MM.1S (cell line): ENCODE data around the gene DDX28.

Experiments
- DNase-seq: peaks from one replicate; pipeline ENCODE4 v3.0.0-alpha.2; 2015
- H2AFZ ChIP-seq: fragments of 300-600 bp; sonication (generic); 2 replicates; pipeline ENCODE4 v1.6.0; 2016; ENCODE audit warnings: antibody characterized with exemption, low read length
- H3F3A ChIP-seq: fragments of 300-600 bp; sonication (generic); 2 replicates; pipeline ENCODE4 v1.6.1; 2016; ENCODE audit warnings: mild to moderate bottlenecking, antibody characterized with exemption, low read length, moderate library complexity, mixed read lengths; ENCODE audit not compliant: insufficient read depth
- H3K27ac ChIP-seq: fragments of 300-600 bp; sonication (generic); 2 replicates; pipeline ENCODE4 v1.5.1; 2016; ENCODE audit warnings: mild to moderate bottlenecking, low read length
- H3K27me3 ChIP-seq: fragments of 300-600 bp; sonication (generic); replicated peaks from 2 replicates; pipeline ENCODE4 v1.6.0; 2016; ENCODE audit warnings: low read length; ENCODE audit not compliant: insufficient read depth
- H3K36me3 ChIP-seq: fragments of 300-600 bp; sonication (generic); replicated peaks from 2 replicates; pipeline ENCODE4 v1.6.1; 2016; ENCODE audit warnings: mild to moderate bottlenecking, low read length, mixed read lengths; ENCODE audit not compliant: insufficient read depth
- H3K4me1 ChIP-seq: fragments of 300-600 bp; sonication (generic); 2 replicates; pipeline ENCODE4 v1.6.1; 2016; ENCODE audit warnings: low read length, mixed read lengths
- H3K4me2 ChIP-seq: fragments of 300-600 bp; sonication (generic); 2 replicates; pipeline ENCODE4 v1.6.0; 2016; ENCODE audit warnings: low read depth, low read length
- H3K4me3 ChIP-seq: fragments of 300-600 bp; sonication (generic); 2 replicates; pipeline ENCODE4 v1.5.1; 2016; ENCODE audit warnings: low read length, mixed read lengths
- H3K79me2 ChIP-seq: fragments of 300-600 bp; sonication (generic); 2 replicates; pipeline ENCODE4 v1.6.1; 2016; ENCODE audit warnings: mixed run types, low read length, mixed read lengths
- H3K9ac ChIP-seq: fragments of 300-600 bp; sonication (generic); 2 replicates; pipeline ENCODE4 v1.6.1; 2016; ENCODE audit warnings: low read length, mixed read lengths
- H3K9me2 ChIP-seq: fragments of 300-600 bp; sonication (generic); replicated peaks from 2 replicates; pipeline ENCODE4 v1.6.1; 2016; ENCODE audit warnings: mild to moderate bottlenecking, low read length, mixed read lengths; ENCODE audit not compliant: insufficient read depth
- H3K9me3 ChIP-seq: fragments of 300-600 bp; sonication (generic); replicated peaks from 2 replicates; pipeline ENCODE4 v1.6.1; 2016; ENCODE audit warnings: mild to moderate bottlenecking, low read length, mixed read lengths; ENCODE audit not compliant: insufficient read depth
- H4K20me1 ChIP-seq: fragments of 300-600 bp; sonication (generic); 2 replicates; pipeline ENCODE4 v1.6.1; 2016; ENCODE audit warnings: mild to moderate bottlenecking, low read length, moderate library complexity, mixed read lengths; ENCODE audit not compliant: insufficient read depth
- CTCF ChIP-seq: fragments of 300-600 bp; sonication (generic); IDR thresholded peaks from 2 replicates; pipeline ENCODE4 v1.5.1; 2016; ENCODE audit warnings: antibody characterized with exemption, low read length, mixed read lengths
- EZH2 ChIP-seq: fragments of 300-600 bp; sonication (generic); optimal IDR thresholded peaks from 2 replicates; pipeline ENCODE3; 2017; ENCODE audit warnings: low read depth, mild to moderate bottlenecking, antibody characterized with exemption, low read length, mixed read lengths
- EZH2phosphoT487 ChIP-seq: fragments of 300-600 bp; sonication (generic); IDR thresholded peaks from 2 replicates; pipeline ENCODE4 v1.6.1; 2018; ENCODE audit warnings: antibody characterized with exemption, low read length

Gene DDX28

GRCh38 chr16:68055395-68055794, 32.4 kb upstream of the DDX28 start:
- TF ChIP-seq EZH2, result no peak
- H3F3A ChIP-seq, result no peaks in the 10 kb centered on the region
- H3K79me2 ChIP-seq, result no peaks in the 10 kb centered on the region
- DNase-seq, result no peak
- no peak overlapping the region for H3K4me2 ChIP-seq
- H3K9me3 ChIP-seq, result no peaks in the 10 kb centered on the region
- no peaks in the 10 kb centered on the region for H3K27me3 ChIP-seq
- H3K9me2 ChIP-seq, result no peaks in the 10 kb centered on the region
- H3K9ac ChIP-seq, result no peak overlapping the region
- no peak overlapping the region for H3K4me3 ChIP-seq
- H3K4me1 ChIP-seq, result no peaks in the 10 kb centered on the region
- H3K36me3 ChIP-seq, result 0 out of 2 replicates have a peak, but pooled peaks cover 3% of the 10 kb centered on the region
- H4K20me1 ChIP-seq, result no peaks in the 10 kb centered on the region
- no peak overlapping the region for H3K27ac ChIP-seq
- no peak overlapping the region for H2AFZ ChIP-seq

- TF ChIP-seq EZH2 (no peak), EZH2phosphoT487 (no peak), CTCF (no peak)
- Histone ChIP-seq H3K79me2 (no peaks in the 10 kb centered on the region), H3K4me2 (no peak overlapping the region), H3K9me3 (no peaks in the 10 kb centered on the region), H3K9ac (no peak overlapping the region), H3K27ac (no peak overlapping the region), H3K9me2 (no peaks in the 10 kb centered on the region), H3K4me1 (no peaks in the 10 kb centered on the region), H3K4me3 (no peak overlapping the region), H3K36me3 (0 out of 2 replicates have a peak, but pooled peaks cover 3% of the 10 kb centered on the region), H2AFZ (no peak overlapping the region), H3F3A (no peaks in the 10 kb centered on the region), H3K27me3 (no peaks in the 10 kb centered on the region), H4K20me1 (no peaks in the 10 kb centered on the region)
- DNase-seq, result no peak
Observed at GRCh38 chr16:68049449-68049848, 26.4 kb upstream of the DDX28 start.

- Histone ChIP-seq H3K4me1 (no peaks in the 10 kb centered on the region), H4K20me1 (no peaks in the 10 kb centered on the region), H3K9ac (no peak overlapping the region), H3K9me3 (no peaks in the 10 kb centered on the region), H3K27me3 (no peaks in the 10 kb centered on the region), H3K4me2 (no peak overlapping the region), H3K36me3 (no peaks in the 10 kb centered on the region), H3K79me2 (no peaks in the 10 kb centered on the region), H3K27ac (no peak overlapping the region), H2AFZ (no peak overlapping the region), H3K4me3 (no peak overlapping the region), H3K9me2 (no peaks in the 10 kb centered on the region), H3F3A (no peaks in the 10 kb centered on the region)
- TF ChIP-seq EZH2phosphoT487 (no peak), EZH2 (no peak), CTCF (no peak)
- DNase-seq, result no peak
Observed at GRCh38 chr16:68047987-68048386, 25.0 kb upstream of the DDX28 start.

- no peak for TF ChIP-seq EZH2phosphoT487
- TF ChIP-seq CTCF, result no peak
- no peak for TF ChIP-seq EZH2
- no peak overlapping the region for H3K9ac ChIP-seq
- H3K9me3 ChIP-seq, result no peaks in the 10 kb centered on the region
- H4K20me1 ChIP-seq, result no peaks in the 10 kb centered on the region
- H3K4me1 ChIP-seq, result no peaks in the 10 kb centered on the region
- DNase-seq, result no peak
- H3K27me3 ChIP-seq, result no peaks in the 10 kb centered on the region
- no peak overlapping the region for H2AFZ ChIP-seq
- H3K27ac ChIP-seq, result no peak overlapping the region
- no peak overlapping the region for H3K4me3 ChIP-seq
- H3K36me3 ChIP-seq, result no peaks in the 10 kb centered on the region
- no peaks in the 10 kb centered on the region for H3F3A ChIP-seq
- H3K79me2 ChIP-seq, result no peaks in the 10 kb centered on the region
- H3K9me2 ChIP-seq, result no peaks in the 10 kb centered on the region
- H3K4me2 ChIP-seq, result no peak overlapping the region
Observed at GRCh38 chr16:68046106-68046505, 23.1 kb upstream of the DDX28 start.
